DOHH2 (cell line): ENCODE data around the gene ALK.

Experiments used
- H3F3A ChIP-seq: fragments of 200-600 bp; sonication (generic), shearing (Covaris generic); 2 replicates; pipeline ENCODE4 v1.6.0; 2016; ENCODE audit warnings: antibody characterized with exemption, mild to moderate bottlenecking; ENCODE audit not compliant: control insufficient read depth, insufficient read depth
- H3K27ac ChIP-seq: fragments of 200-600 bp; sonication (generic); 2 replicates; pipeline ENCODE4 v1.5.1; 2014; ENCODE audit warnings: low read depth, mild to moderate bottlenecking, low read length, moderate library complexity
- H3K27me3 ChIP-seq: fragments of 200-600 bp; sonication (generic); 2 replicates; pipeline ENCODE4 v1.6.1; 2014; ENCODE audit warnings: mild to moderate bottlenecking, low read length, mixed read lengths; ENCODE audit not compliant: control insufficient read depth
- H3K36me3 ChIP-seq: fragments of 200-600 bp; sonication (generic); 2 replicates; pipeline ENCODE4 v1.6.1; 2014; ENCODE audit warnings: mild to moderate bottlenecking, low read length, moderate library complexity, mixed read lengths; ENCODE audit not compliant: control insufficient read depth
- H3K4me1 ChIP-seq: fragments of 200-600 bp; sonication (generic); 2 replicates; pipeline ENCODE4 v1.6.1; 2014; ENCODE audit warnings: mild to moderate bottlenecking, low read length, mixed read lengths; ENCODE audit not compliant: control insufficient read depth
- H3K4me2 ChIP-seq: fragments of 200-600 bp; sonication (generic); 2 replicates; pipeline ENCODE4 v1.6.0; 2014; ENCODE audit warnings: mild to moderate bottlenecking, low read length, moderate library complexity
- H3K4me3 ChIP-seq: fragments of 200-600 bp; sonication (generic); 2 replicates; pipeline ENCODE4 v1.5.1; 2014; ENCODE audit warnings: mild to moderate bottlenecking, low read length, mixed read lengths
- H3K79me2 ChIP-seq: fragments of 200-600 bp; sonication (generic); 2 replicates; pipeline ENCODE4 v1.6.1; 2014; ENCODE audit warnings: mild to moderate bottlenecking, low read length, mixed read lengths; ENCODE audit not compliant: control insufficient read depth
- H3K9me2 ChIP-seq: fragments of 200-600 bp; sonication (generic); replicated peaks from 2 replicates; pipeline ENCODE4 v1.6.1; 2014; ENCODE audit warnings: mild to moderate bottlenecking, low read length, mixed read lengths; ENCODE audit not compliant: control insufficient read depth
- H3K9me3 ChIP-seq: fragments of 200-600 bp; sonication (generic); 2 replicates; pipeline ENCODE4 v1.6.1; 2014; ENCODE audit warnings: antibody characterized with exemption, low read length, mixed read lengths; ENCODE audit not compliant: control insufficient read depth, insufficient read depth
- H4K20me1 ChIP-seq: fragments of 200-600 bp; sonication (generic); 2 replicates; pipeline ENCODE4 v1.6.0; 2014; ENCODE audit warnings: low read depth, mild to moderate bottlenecking, antibody characterized with exemption, low read length, moderate library complexity; ENCODE audit not compliant: control insufficient read depth, insufficient read depth
- EZH2phosphoT487 ChIP-seq: fragments of 200-600 bp; sonication (generic); IDR thresholded peaks from 2 replicates; pipeline ENCODE4 v1.6.1; 2017; ENCODE audit warnings: borderline replicate concordance, mild to moderate bottlenecking, antibody characterized with exemption, low read length, moderate library complexity, mixed read lengths
- TF ChIP-seq, protein P1 (sequence below): fragments of 200-600 bp; sonication (generic); IDR thresholded peaks from one replicate; pipeline ENCODE4 v1.5.1; 2014; ENCODE audit warnings: antibody characterized with exemption, mild to moderate bottlenecking, low read depth, low read length; ENCODE audit not compliant: poor library complexity, severe bottlenecking

The ALK gene

DNA sequence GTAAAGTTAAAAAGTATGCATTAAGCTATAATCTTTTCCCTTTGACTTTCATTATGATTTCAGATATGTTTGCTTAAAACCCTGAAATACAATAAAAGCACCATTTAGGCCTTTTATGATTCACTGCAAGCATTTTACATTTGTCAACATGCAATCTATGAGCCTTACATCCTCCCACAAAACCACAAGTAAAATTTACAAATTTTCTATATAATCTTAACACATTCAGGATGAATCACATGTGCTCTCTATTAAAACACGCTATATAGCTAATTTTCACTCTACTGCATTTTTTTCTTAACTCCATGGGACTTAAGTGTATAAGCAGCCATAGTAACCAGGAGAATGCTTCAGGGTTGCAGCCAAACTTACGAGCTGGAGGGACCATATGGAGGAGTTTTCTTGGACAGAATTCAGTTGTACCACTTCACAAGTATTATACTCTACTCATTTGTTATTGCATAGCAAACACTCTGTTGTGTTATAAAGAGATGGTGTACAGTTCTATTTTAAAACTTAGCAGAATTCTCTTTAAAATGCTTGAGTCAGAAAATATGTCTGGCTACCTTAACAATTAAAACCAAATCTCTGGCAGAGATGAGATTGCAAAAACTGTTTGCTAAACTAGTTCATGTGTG lies 293.2 kb downstream of the ALK start:
- no peak overlapping the region for H3K4me3 ChIP-seq
- no peaks in the 10 kb centered on the region for H3K4me1 ChIP-seq
- no peaks in the 10 kb centered on the region for H3K9me2 ChIP-seq
- H3K79me2 ChIP-seq: no peaks in the 10 kb centered on the region
- H3K27ac ChIP-seq: no peak overlapping the region
- H4K20me1 ChIP-seq: no peaks in the 10 kb centered on the region
- TF ChIP-seq EZH2phosphoT487: no peak
- TF ChIP-seq, protein P1, sequence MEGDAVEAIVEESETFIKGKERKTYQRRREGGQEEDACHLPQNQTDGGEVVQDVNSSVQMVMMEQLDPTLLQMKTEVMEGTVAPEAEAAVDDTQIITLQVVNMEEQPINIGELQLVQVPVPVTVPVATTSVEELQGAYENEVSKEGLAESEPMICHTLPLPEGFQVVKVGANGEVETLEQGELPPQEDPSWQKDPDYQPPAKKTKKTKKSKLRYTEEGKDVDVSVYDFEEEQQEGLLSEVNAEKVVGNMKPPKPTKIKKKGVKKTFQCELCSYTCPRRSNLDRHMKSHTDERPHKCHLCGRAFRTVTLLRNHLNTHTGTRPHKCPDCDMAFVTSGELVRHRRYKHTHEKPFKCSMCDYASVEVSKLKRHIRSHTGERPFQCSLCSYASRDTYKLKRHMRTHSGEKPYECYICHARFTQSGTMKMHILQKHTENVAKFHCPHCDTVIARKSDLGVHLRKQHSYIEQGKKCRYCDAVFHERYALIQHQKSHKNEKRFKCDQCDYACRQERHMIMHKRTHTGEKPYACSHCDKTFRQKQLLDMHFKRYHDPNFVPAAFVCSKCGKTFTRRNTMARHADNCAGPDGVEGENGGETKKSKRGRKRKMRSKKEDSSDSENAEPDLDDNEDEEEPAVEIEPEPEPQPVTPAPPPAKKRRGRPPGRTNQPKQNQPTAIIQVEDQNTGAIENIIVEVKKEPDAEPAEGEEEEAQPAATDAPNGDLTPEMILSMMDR: no peak
- no peak overlapping the region for H3K4me2 ChIP-seq
- H3K9me3 ChIP-seq: no peaks in the 10 kb centered on the region
- no peaks in the 10 kb centered on the region for H3K36me3 ChIP-seq
- no peaks in the 10 kb centered on the region for H3K27me3 ChIP-seq
- no peaks in the 10 kb centered on the region for H3F3A ChIP-seq

DNA sequence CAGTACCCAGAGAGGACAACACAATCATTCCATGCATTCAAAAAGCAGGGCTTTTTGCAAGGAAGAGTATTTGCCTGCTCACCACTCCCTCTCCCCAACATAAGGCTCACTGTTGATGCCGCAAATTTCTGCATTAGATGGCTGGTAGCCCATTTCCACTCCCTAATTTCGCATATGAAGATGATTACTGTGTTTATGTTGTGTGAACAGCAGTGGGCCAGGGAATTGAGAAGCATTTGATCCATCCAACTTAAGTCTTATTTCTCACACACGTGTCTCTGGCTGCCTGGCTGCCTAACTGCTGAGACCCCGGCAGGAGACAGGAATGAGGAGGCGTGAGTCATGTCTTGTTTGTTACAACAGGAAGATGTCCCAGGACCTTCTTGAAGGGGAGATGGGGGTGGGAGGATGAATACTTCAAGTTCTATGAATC lies 294.1 kb downstream of the ALK start:
- Histone ChIP-seq H3K27me3 (no peaks in the 10 kb centered on the region), H3K27ac (no peak overlapping the region), H3K9me2 (no peaks in the 10 kb centered on the region), H3K36me3 (no peaks in the 10 kb centered on the region), H3K9me3 (no peaks in the 10 kb centered on the region), H3K4me1 (no peaks in the 10 kb centered on the region), H3F3A (no peaks in the 10 kb centered on the region), H3K4me3 (no peak overlapping the region), H3K4me2 (no peak overlapping the region), H4K20me1 (no peaks in the 10 kb centered on the region), H3K79me2 (no peaks in the 10 kb centered on the region)
- TF ChIP-seq, protein P1: no peak
- no peak for TF ChIP-seq EZH2phosphoT487

DNA sequence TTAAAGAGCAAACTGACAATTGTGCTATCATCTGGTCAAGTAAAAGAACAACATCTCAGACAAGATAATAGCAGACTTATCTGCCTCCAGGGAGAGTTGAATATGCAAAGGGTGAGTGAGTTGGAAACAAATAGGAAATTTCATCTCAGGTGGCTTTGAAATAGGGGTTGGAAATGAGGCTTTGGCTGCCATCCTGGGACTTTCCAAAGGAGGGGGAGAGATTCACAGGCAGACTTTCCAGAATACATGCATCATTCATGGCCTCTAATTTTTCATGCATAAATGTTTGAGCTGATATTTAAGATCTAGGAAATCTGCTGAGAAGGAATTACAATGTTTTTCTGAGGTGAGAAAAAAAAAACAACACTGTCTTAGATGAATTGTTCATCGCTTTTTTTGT lies 300.5 kb downstream of the ALK start:
- Histone ChIP-seq H3K9me2 (no peaks in the 10 kb centered on the region), H3K79me2 (no peaks in the 10 kb centered on the region), H3F3A (no peaks in the 10 kb centered on the region), H3K36me3 (no peaks in the 10 kb centered on the region), H3K9me3 (no peaks in the 10 kb centered on the region), H3K4me3 (no peak overlapping the region), H3K27me3 (no peaks in the 10 kb centered on the region), H3K4me1 (no peaks in the 10 kb centered on the region), H3K4me2 (no peak overlapping the region), H4K20me1 (no peaks in the 10 kb centered on the region), H3K27ac (no peak overlapping the region)
- TF ChIP-seq, protein P1: no peak
- TF ChIP-seq EZH2phosphoT487: no peak
